GM19463 (cell line): ENCODE data around the gene DMPK.
"Not testable (repeated sequence)": the region's sequence is repeated elsewhere in the genome, so short reads cannot be mapped to it uniquely, and the experiment has no call there.

Source experiments
- ATAC-seq: cut with Tn5 transposase; IDR thresholded peaks from one replicate; pipeline ENCODE4 v1.9.1; 2021; ENCODE audit warnings: mild to moderate bottlenecking, moderate library complexity; ENCODE audit not compliant: unreplicated experiment

Gene DMPK

DNA sequence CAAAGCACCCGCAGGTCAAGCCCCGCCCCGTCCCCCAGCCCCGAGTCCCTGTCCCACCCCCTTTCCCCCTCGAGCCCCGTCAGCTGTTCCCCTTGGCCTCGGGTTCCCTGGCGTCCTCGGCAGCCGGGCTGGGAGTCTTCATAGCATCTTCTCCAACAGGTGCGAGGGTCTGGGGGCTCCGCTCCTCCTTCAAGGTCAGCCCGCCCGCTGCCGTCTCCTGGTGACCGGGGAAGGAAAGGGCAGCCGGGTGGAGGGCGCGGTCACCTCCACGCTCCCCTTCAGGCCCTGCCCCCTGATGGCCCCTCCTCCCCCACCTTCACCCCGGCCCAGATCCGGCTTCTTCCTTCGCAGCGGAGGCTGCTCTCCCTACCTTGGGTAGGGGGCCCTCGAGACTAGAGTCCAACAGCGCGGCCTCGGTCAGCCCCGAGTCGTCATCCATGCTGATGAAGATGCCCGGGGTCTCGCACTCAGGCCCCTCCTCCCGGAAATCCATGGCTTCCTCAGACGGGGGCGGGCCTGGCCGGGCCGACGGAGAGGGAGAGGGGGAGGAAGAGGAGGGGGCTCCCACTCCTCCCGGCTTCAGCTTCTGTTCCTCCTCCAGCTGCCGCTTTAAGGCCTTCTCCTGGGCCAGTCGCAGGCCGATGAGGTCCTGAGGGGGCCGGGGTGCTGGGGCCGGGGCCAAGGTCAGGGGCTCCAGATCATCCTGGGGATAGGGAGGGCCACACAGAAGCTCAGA lies 33.4 kb upstream of the DMPK start:
- no peak for ATAC-seq

- ATAC-seq: no peak
Measured at GRCh38 chr19:45814851-45815480, 32.7 kb upstream of the DMPK start, which contains the start of gene RSPH6A. RSPH6A (minus strand) TSS chr19:45815308; CDS start chr19:45815176, 132 bp downstream.

DNA sequence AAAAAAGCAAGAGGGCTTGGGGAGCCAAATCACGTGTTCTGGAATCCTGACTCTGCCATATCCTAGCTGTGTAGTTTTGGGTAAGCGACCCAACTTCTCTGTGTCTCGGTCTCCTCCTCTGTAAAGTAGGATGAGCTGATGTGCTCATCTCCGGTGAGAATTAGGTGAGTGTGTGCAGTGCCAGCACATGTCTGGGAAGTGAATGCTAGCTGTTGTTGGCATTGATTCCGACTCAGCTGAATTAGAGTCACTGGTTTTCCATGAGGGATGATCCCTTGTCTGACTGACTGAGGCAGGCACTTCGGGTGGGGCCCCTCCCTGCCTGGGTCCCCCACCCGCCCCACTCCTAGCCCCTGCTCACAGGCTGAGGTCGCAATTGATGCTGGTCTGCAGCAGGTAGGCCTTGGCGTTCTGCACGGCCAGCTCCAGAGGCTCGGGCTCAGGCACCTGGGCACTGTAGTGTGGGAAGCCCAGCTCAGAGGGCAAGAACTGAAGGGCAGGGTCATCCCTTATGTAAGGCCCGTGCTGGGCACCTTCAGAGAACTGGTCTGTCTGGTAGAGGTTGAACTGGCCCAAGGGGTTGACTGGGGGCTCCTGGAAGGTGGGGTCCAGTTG lies 32.0 kb upstream of the DMPK start:
- no peak for ATAC-seq

- ATAC-seq: no peak
Measured at GRCh38 chr19:45812297-45812696, 30.0 kb upstream of the DMPK start.

- ATAC-seq: no peak
Measured at GRCh38 chr19:45809643-45810159, 27.4 kb upstream of the DMPK start.

GRCh38 chr19:45805719-45806118 lies 23.4 kb upstream of the DMPK start:
- no peak for ATAC-seq

DNA sequence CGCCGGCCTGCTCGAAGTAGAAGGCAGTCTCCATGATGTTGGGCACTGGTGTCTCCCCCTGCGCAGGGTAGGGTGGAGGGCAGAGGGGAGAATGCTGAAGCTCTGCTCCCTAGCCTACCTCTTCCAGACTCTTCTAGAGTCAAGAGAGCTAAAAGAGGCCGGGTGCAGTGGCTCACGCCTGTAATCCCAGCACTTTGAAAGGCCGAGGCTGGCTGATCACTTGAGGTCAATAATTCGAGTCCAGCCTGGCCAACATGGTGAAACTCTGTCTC lies 22.6 kb upstream of the DMPK start:
- no peak for ATAC-seq

DNA sequence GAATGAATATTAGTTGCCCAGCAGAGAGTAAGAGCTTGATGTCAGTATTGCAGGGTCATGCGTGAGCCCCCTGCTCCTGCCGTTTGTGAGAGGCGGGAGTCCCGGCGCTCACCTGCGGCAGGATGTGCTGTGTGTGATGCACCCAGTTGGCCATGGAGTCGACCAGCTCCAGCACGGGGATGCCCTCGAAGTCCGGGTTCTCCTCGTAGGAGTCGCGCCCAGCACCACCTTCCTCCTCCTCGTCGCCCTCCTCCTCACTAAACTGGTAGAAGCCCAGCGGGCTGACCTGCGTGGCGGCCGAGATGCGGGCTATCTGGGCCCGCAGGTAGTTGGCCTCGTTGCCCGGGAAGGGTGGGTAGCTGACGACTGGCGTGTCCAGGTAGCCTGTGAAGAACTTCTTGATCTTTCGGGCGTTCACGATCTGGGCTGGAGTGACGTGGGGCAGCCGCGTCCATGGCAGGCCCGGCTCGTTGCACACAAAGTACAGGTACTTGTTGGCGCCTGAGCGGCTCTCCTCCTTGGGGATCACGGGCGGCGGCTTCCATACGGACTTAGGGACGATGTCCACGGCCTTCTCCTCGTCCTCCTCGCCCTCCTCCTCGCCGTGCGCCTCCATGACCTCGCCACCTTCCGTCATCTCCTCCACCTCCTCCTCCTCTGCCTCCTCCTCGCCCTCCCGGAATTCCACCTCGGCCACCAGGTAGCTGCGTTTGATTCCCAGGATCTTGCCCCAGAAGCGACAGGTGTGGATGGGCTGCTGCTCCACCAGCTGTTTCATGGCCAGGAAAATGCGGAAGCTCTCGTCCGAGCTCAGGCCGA lies 22.1 kb upstream of the DMPK start:
- no peak for ATAC-seq

GRCh38 chr19:45801603-45802175 lies 19.4 kb upstream of the DMPK start:
- no peak for ATAC-seq

DNA sequence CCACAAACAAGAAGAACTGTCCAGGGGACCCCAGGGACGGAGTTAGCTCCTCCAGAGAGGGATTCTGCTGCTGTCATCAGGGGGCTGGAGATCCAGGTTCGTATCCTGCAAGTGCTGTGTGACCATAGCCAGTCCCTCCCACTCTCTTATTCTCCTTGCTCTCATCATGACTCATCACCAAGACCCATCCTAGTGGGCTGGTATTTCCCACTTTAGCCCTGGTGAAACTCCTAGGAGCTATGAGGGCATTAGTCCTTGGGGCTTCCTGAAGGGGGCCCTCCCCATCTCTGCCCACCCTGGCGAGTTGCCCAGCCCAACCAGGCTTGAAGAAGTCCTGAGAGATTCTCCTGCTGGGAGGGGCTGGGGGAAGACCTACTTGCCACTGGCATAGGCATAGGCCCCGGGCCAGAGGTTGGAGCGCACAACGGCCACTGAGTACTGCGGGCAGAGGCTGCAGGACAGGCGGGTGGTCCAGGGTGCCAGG lies 17.8 kb upstream of the DMPK start:
- no peak for ATAC-seq

DNA sequence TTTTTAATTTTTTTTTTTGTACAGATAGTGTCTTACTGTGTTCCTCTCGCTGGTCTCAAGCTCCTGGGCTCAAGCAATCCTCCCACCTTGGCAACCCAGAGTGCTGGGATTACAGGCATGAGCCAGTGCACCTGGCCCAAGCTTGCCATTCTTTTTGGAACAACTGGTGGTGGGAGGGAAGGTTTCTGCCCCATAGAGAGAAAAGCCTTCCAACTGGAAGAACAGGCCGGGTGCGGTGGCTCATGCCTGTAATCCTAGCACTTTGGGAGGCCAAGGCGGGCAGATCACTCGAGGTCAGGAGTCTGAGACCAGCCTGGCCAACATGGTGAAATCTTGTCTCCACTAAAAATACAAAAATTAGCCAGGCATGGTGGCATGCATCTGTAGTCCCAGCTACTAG lies 17.3 kb upstream of the DMPK start:
- ATAC-seq: not testable (repeated sequence)

- ATAC-seq: no peak
Measured at GRCh38 chr19:45798995-45799517, 16.8 kb upstream of the DMPK start.

GRCh38 chr19:45794627-45795026 lies 12.3 kb upstream of the DMPK start:
- ATAC-seq: no peak

- no peak for ATAC-seq
Measured at GRCh38 chr19:45793876-45794275, 11.6 kb upstream of the DMPK start.

- no peak for ATAC-seq
Measured at GRCh38 chr19:45793178-45793564, 10.9 kb upstream of the DMPK start.

GRCh38 chr19:45792470-45793177 lies 10.3 kb upstream of the DMPK start, which contains the start of gene DMWD:
DMWD (minus strand) TSS chr19:45792845; CDS start chr19:45792756, 89 bp downstream.
- ATAC-seq: peak; percentile 94

DNA sequence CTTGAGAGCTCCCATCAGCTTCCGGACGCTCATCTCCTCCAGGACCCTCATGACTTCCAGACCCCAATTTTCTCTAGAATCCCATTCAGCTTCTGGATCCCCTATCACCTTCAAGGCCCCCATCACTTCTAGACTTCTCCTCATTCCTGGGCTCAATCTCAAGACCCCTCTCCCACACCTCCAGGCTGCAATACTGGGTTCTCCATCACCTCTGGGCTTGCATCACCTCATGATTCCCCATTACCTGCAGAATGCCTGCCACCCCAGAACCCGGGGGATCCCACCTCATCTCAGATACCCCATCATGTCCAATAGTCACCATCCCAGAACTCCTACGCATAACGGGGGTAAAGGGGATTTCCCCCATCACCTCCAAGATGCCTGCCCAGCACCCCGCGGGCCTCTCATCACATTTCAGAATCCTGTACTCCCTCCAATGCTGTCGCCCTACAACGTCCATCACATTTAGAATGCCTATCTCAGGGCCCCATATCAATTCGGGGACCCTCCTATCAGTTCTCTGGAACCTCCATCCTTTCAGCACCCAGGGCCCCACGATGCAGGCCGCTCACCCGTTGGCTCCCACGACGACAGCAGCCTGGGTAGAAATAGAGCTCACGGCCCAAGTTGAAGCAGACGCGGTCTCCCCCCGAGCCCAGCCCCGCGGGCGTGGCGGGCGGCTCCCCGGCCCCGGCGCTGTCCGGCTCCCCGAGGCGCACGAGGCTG lies 9.6 kb upstream of the DMPK start:
- no peak for ATAC-seq

- ATAC-seq: no peak
Measured at GRCh38 chr19:45790942-45791341, 8.7 kb upstream of the DMPK start.
